GM04504 (cell line): ENCODE data around the gene SLC1A3.
"Not testable (repeated sequence)": the region's sequence is repeated elsewhere in the genome, so short reads cannot be mapped to it uniquely, and the experiment has no call there.

Source experiments
- DNase-seq: peaks from one replicate; pipeline ENCODE4 v3.0.0-alpha.2; 2012; ENCODE audit warnings: low read depth

SLC1A3 gene

GRCh38 chr5:36630201-36631145 is 24.1 kb downstream of the SLC1A3 start:
- no peak for DNase-seq

GRCh38 chr5:36631154-36631553 is 24.7 kb downstream of the SLC1A3 start:
- no peak for DNase-seq

GRCh38 chr5:36631620-36632362 is 25.4 kb downstream of the SLC1A3 start:
- DNase-seq = no peak

GRCh38 chr5:36632363-36632664 is 25.9 kb downstream of the SLC1A3 start:
- no peak for DNase-seq

GRCh38 chr5:36635721-36636390 is 29.4 kb downstream of the SLC1A3 start:
- no peak for DNase-seq

GRCh38 chr5:36637101-36637500 is 30.7 kb downstream of the SLC1A3 start:
- no peak for DNase-seq

GRCh38 chr5:36637516-36637915 is 31.1 kb downstream of the SLC1A3 start:
- DNase-seq = no peak

GRCh38 chr5:36638056-36638455 is 31.6 kb downstream of the SLC1A3 start:
- DNase-seq = no peak

GRCh38 chr5:36640949-36641348 is 34.5 kb downstream of the SLC1A3 start:
- no peak for DNase-seq

GRCh38 chr5:36641431-36641830 is 35.0 kb downstream of the SLC1A3 start:
- no peak for DNase-seq

GRCh38 chr5:36642089-36642488 is 35.7 kb downstream of the SLC1A3 start:
- DNase-seq = no peak

GRCh38 chr5:36643162-36643561 is 36.8 kb downstream of the SLC1A3 start:
- no peak for DNase-seq

GRCh38 chr5:36643841-36644240 is 37.4 kb downstream of the SLC1A3 start:
- not testable (repeated sequence) for DNase-seq

GRCh38 chr5:36644727-36645126 is 38.3 kb downstream of the SLC1A3 start:
- no peak for DNase-seq

GRCh38 chr5:36646100-36646499 is 39.7 kb downstream of the SLC1A3 start:
- no peak for DNase-seq

- DNase-seq = no peak
These were observed 40.2 kb downstream of the SLC1A3 start for GRCh38 chr5:36646507-36647023.

- no peak for DNase-seq
These were observed 40.6 kb downstream of the SLC1A3 start for GRCh38 chr5:36647046-36647445.

GRCh38 chr5:36648426-36648825 is 42.0 kb downstream of the SLC1A3 start:
- DNase-seq = no peak

GRCh38 chr5:36651761-36652685 is 45.6 kb downstream of the SLC1A3 start:
- DNase-seq = no peak

- DNase-seq = no peak
These were observed 46.8 kb downstream of the SLC1A3 start for GRCh38 chr5:36653044-36653705.

- DNase-seq = no peak
These were observed 48.2 kb downstream of the SLC1A3 start for GRCh38 chr5:36654564-36654963.
